ENCODE measurements around the gene ZFYVE1.
"Not testable (repeated sequence)": the region's sequence is repeated elsewhere in the genome, so short reads cannot be mapped to it uniquely, and the experiment has no call there.

Gene ZFYVE1

DNA sequence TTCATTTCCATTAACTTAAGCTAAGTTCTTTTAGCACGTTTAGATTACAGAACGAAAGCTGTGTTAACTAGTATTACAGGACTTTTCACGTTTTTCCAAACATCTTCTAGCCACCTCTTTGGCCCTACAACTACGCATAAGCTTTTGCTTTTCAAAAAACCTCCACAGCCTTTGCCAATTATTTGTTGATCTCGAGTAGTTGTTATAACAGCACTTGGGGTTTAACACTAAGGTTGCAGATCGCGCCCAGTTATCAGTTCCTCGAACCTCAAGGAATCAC is 31.0 kb upstream of the ZFYVE1 start:
- Histone ChIP-seq H3K79me2 (ENCODE audit: low read length) (peaks cover 53% of the 10 kb centered on the region), H3K4me1 (ENCODE audit: low read length) (peaks cover 16% of the 10 kb centered on the region), H3K36me3 (replicated peaks; ENCODE audit: low read depth, low read length) (peaks cover 19% of the 10 kb centered on the region), H3K9me3 (ENCODE audit: insufficient read depth, low read length) (no peaks in the 10 kb centered on the region), H3K4me2 (ENCODE audit: low read length) (peak overlapping the region; percentile 78), H3K9ac (ENCODE audit: low read length) (peak overlapping the region; percentile 94), H2AFZ (ENCODE audit: low read depth, low read length) (peak overlapping the region; percentile 92), H3K27me3 (ENCODE audit: low read depth, low read length) (no peaks in the 10 kb centered on the region), H3K27ac (ENCODE audit: low read length) (peak overlapping the region; percentile 83), H4K20me1 (ENCODE audit: insufficient read depth, low read length) (peaks cover 34% of the 10 kb centered on the region), H3K4me3 (ENCODE audit: low read length) (peak overlapping the region; percentile 92)
- TF ChIP-seq CTCF (IDR thresholded peaks at IDR 0.05; ENCODE audit: low read depth, low read length) (no peak), EZH2phosphoT487 (IDR thresholded peaks at IDR 0.05; ENCODE audit: low read depth) (no peak)

DNA sequence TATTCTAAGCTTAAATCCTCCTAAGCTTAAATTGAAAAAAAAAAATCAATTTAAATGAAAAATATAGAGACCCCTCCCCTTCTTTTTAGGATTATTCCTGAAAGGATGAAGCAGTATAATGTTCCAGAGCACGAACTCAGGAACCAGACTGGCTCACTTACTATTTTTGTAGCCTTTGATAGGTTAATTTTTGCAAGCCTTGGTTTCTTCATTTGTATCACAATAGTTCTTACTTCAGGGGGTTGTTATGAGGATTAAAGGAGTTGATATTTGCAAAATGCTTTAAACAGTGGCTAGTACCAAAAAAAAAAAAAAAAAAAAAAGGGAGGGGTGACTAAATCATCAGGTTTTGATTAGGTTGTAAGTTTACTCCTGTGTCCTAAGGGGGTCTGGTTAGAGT is 28.3 kb upstream of the ZFYVE1 start:
- Histone ChIP-seq H3K9me3 (ENCODE audit: insufficient read depth, low read length) (no peaks in the 10 kb centered on the region), H3K36me3 (replicated peaks; ENCODE audit: low read depth, low read length) (peaks cover 2% of the 10 kb centered on the region), H3K79me2 (ENCODE audit: low read length) (peaks cover 27% of the 10 kb centered on the region), H3K4me2 (ENCODE audit: low read length) (no peak overlapping the region), H3K4me3 (ENCODE audit: low read length) (no peak overlapping the region), H4K20me1 (ENCODE audit: insufficient read depth, low read length) (peaks cover 12% of the 10 kb centered on the region; the same call in 1 of the 2 replicates), H3K27ac (ENCODE audit: low read length) (no peak overlapping the region), H3K27me3 (ENCODE audit: low read depth, low read length) (no peaks in the 10 kb centered on the region), H3K9ac (ENCODE audit: low read length) (no peak overlapping the region), H2AFZ (ENCODE audit: low read depth, low read length) (no peak overlapping the region), H3K4me1 (ENCODE audit: low read length) (peaks cover 11% of the 10 kb centered on the region)
- TF ChIP-seq EZH2phosphoT487 (IDR thresholded peaks at IDR 0.05; ENCODE audit: low read depth) (no peak), CTCF (IDR thresholded peaks at IDR 0.05; ENCODE audit: low read depth, low read length) (no peak)

- Histone ChIP-seq H3K9ac (ENCODE audit: low read length) (no peak overlapping the region), H3K4me2 (ENCODE audit: low read length) (no peak overlapping the region), H3K9me3 (ENCODE audit: insufficient read depth, low read length) (no peaks in the 10 kb centered on the region), H3K4me3 (ENCODE audit: low read length) (no peak overlapping the region), H3K4me1 (ENCODE audit: low read length) (peaks cover 7% of the 10 kb centered on the region), H3K27ac (ENCODE audit: low read length) (no peak overlapping the region), H3K36me3 (replicated peaks; ENCODE audit: low read depth, low read length) (no peaks in the 10 kb centered on the region), H3K79me2 (ENCODE audit: low read length) (no peaks in the 10 kb centered on the region), H3K27me3 (ENCODE audit: low read depth, low read length) (no peaks in the 10 kb centered on the region), H2AFZ (ENCODE audit: low read depth, low read length) (no peak overlapping the region), H4K20me1 (ENCODE audit: insufficient read depth, low read length) (no peaks in the 10 kb centered on the region)
- TF ChIP-seq CTCF (IDR thresholded peaks at IDR 0.05; ENCODE audit: low read depth, low read length) (no peak), EZH2phosphoT487 (IDR thresholded peaks at IDR 0.05; ENCODE audit: low read depth) (no peak)
Measured at GRCh38 chr14:73049428-73049827, 22.5 kb upstream of the ZFYVE1 start.

DNA sequence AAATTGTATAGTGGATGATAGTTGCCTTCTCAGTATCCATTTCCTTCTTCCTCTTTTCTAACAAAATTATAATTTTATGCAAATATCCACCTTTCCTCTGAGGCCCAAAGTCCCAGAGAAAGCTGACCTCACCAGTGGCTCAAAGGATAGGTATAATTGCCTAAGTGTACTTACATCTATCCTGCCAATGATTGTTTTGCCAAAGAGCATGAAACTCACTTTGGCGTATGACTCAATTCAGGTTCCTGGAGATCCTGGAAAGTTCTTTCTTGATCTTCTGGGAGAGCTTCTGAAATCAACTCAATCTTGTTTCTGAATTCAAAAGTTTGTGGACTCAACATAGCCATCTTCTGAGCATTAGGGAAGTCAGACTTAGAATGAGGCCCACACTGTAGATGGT is 20.9 kb upstream of the ZFYVE1 start:
- Histone ChIP-seq H3K9ac (ENCODE audit: low read length) (no peak overlapping the region), H3K4me2 (ENCODE audit: low read length) (0 out of 2 replicates have a peak overlapping the region, but pooled peaks have one; percentile 6), H4K20me1 (ENCODE audit: insufficient read depth, low read length) (no peaks in the 10 kb centered on the region), H3K27ac (ENCODE audit: low read length) (no peak overlapping the region), H3K9me3 (ENCODE audit: insufficient read depth, low read length) (no peaks in the 10 kb centered on the region), H3K4me3 (ENCODE audit: low read length) (no peak overlapping the region), H3K36me3 (replicated peaks; ENCODE audit: low read depth, low read length) (no peaks in the 10 kb centered on the region), H3K27me3 (ENCODE audit: low read depth, low read length) (no peaks in the 10 kb centered on the region), H3K79me2 (ENCODE audit: low read length) (no peaks in the 10 kb centered on the region), H2AFZ (ENCODE audit: low read depth, low read length) (peak overlapping the region; percentile 77; the same call in 1 of the 2 replicates), H3K4me1 (ENCODE audit: low read length) (peaks cover 7% of the 10 kb centered on the region)
- no peak for TF ChIP-seq EZH2phosphoT487 (IDR thresholded peaks at IDR 0.05; ENCODE audit: low read depth)

DNA sequence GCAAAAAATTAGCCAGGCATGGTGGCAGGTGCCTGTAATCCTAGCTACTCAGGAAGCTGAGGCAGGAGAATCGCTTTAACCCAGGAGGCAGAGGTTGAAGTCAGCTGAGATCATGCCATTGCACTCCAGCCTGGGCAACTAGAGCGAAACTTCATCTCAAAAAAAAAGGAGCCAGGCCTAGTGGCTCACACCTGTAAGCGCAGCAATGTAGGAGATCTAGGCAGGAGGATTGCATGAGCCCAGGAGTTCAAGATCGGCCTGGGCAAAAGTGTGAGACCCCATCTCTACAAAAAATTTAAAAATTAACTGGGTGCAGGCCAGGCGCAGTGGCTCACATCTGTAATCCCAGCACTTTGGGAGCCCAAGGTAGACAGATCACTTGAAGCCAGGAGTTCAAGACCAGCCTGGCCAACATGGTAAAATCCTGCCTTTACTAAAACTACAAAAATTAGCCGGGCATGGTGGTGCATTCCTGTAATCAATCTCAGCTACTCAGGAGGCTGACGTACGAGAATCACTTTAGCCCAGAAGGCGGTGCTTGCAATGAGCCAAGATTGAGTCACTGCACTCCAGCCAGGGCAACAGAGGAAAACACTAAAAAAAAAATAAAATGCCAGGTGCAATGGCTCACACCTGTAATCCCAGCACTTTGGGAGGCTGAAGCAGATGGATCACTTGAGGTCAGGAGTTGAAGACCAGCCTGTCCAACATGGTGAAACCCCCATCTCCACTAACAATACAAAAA is 10.0 kb upstream of the ZFYVE1 start:
- not testable (repeated sequence) for H3K4me2 ChIP-seq (ENCODE audit: low read length); H3K79me2 ChIP-seq (ENCODE audit: low read length); H3K27me3 ChIP-seq (ENCODE audit: low read depth, low read length)

More for the DNA sequence above, 10.0 kb upstream of the ZFYVE1 start:
- not testable (repeated sequence) for H3K4me3 ChIP-seq (ENCODE audit: low read length); H3K27ac ChIP-seq (ENCODE audit: low read length); H3K4me1 ChIP-seq (ENCODE audit: low read length); H2AFZ ChIP-seq (ENCODE audit: low read depth, low read length); H4K20me1 ChIP-seq (ENCODE audit: insufficient read depth, low read length); H3K36me3 ChIP-seq (replicated peaks; ENCODE audit: low read depth, low read length); H3K9ac ChIP-seq (ENCODE audit: low read length); H3K9me3 ChIP-seq (ENCODE audit: insufficient read depth, low read length)
